ENCODE data around the gene MARCHF9.

Gene MARCHF9

GRCh38 chr12:57740656-57741412 lies 14.1 kb upstream of the MARCHF9 start:
- DNase-seq (ENCODE audit: extremely low read depth, insufficient read length) = peak; percentile 72
- H3K27me3 ChIP-seq (replicated peaks; ENCODE audit: control insufficient read depth, insufficient read depth, low read length) = no peaks in the 10 kb centered on the region

DNA sequence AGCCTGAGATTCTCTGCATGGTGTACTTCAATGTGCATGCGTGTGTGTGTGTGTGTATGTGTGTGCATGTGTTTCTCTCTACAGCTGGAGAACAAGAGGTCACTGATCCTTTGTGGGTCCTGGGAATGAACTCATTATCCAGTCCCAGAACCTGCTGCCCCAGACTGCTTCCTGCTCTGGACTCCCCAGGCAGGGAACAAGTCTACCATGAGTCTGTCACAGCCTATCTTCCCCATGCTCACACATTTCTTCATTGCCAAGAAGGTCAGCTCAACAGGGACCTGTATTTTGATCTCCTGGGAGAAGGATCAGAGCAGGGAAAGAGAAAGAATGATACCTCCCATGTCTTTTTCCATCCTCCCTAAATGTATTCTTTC lies 13.5 kb upstream of the MARCHF9 start:
- no peak for DNase-seq (ENCODE audit: extremely low read depth, insufficient read length)
- H3K4me3 ChIP-seq (replicated peaks; ENCODE audit: low read depth, low read length) = peak overlapping the region; percentile 65
- peaks cover 4% of the 10 kb centered on the region for H3K36me3 ChIP-seq (ENCODE audit: control insufficient read depth, insufficient read depth, low read length)
- no peaks in the 10 kb centered on the region for H3K27me3 ChIP-seq (replicated peaks; ENCODE audit: control insufficient read depth, insufficient read depth, low read length)
- TF ChIP-seq, protein P1, sequence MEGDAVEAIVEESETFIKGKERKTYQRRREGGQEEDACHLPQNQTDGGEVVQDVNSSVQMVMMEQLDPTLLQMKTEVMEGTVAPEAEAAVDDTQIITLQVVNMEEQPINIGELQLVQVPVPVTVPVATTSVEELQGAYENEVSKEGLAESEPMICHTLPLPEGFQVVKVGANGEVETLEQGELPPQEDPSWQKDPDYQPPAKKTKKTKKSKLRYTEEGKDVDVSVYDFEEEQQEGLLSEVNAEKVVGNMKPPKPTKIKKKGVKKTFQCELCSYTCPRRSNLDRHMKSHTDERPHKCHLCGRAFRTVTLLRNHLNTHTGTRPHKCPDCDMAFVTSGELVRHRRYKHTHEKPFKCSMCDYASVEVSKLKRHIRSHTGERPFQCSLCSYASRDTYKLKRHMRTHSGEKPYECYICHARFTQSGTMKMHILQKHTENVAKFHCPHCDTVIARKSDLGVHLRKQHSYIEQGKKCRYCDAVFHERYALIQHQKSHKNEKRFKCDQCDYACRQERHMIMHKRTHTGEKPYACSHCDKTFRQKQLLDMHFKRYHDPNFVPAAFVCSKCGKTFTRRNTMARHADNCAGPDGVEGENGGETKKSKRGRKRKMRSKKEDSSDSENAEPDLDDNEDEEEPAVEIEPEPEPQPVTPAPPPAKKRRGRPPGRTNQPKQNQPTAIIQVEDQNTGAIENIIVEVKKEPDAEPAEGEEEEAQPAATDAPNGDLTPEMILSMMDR (IDR thresholded peaks at IDR 0.05; ENCODE audit: insufficient read depth, low read length, poor library complexity, severe bottlenecking) = no peak

More at GRCh38 chr12:57740656-57741412, 14.1 kb upstream of the MARCHF9 start:
- Histone ChIP-seq H3K36me3 (ENCODE audit: control insufficient read depth, insufficient read depth, low read length) (peaks cover 4% of the 10 kb centered on the region), H3K4me3 (replicated peaks; ENCODE audit: low read depth, low read length) (peak overlapping the region; percentile 65)
- TF ChIP-seq, protein P1 (IDR thresholded peaks at IDR 0.05; ENCODE audit: insufficient read depth, low read length, poor library complexity, severe bottlenecking) = no peak

DNA sequence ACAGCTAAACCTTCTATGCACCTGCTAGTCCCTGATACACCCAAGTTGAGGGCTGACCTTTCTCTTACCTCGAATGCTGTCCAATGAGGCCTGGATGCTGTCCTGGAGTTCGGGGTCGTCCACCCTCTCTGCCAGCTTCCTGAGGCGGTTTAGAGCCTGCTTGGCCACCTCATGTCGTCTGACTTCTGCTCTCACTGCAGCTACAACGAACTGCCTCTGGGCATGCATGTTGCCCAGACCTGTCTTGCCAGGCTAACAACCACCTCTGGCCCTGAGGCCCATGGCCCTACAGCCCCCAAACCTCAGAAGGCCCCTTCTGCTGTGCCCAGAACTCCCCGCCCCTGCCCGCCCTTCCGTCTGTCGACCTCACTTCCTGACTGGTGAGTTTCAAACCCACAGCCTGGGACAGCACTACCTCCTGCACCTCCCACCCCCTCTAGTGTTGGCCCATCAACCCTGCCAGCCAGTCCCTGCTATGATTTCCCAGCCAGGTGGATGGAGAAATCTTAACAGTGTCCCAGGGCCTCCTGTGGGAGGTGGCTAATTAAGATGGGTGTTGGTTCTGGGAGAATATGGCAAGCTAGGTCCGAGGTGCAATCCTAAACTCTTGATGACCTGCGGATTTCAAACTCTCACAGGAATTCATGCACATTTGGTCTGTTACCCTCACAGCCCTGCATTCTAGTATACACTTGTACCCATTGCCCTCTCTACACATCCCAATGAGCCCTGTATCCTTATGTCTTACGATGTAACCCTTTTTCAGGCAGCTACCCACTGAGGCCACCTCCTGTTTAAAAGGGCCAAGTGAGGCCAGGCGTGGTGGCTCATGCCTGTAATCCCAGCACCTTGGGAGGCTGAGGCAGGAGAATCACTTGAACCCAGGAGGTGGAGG lies 12.8 kb upstream of the MARCHF9 start:
- Histone ChIP-seq H3K27me3 (replicated peaks; ENCODE audit: control insufficient read depth, insufficient read depth, low read length) (no peaks in the 10 kb centered on the region), H3K36me3 (ENCODE audit: control insufficient read depth, insufficient read depth, low read length) (peaks cover 4% of the 10 kb centered on the region), H3K4me3 (replicated peaks; ENCODE audit: low read depth, low read length) (peak overlapping the region; percentile 65)
- DNase-seq (ENCODE audit: extremely low read depth, insufficient read length) = peak; percentile 72
- TF ChIP-seq, protein P1 (IDR thresholded peaks at IDR 0.05; ENCODE audit: insufficient read depth, low read length, poor library complexity, severe bottlenecking) = peak; percentile 79

- no peaks in the 10 kb centered on the region for H3K27me3 ChIP-seq (replicated peaks; ENCODE audit: control insufficient read depth, insufficient read depth, low read length)
These were observed 11.1 kb upstream of the MARCHF9 start for GRCh38 chr12:57743769-57744168.

DNA sequence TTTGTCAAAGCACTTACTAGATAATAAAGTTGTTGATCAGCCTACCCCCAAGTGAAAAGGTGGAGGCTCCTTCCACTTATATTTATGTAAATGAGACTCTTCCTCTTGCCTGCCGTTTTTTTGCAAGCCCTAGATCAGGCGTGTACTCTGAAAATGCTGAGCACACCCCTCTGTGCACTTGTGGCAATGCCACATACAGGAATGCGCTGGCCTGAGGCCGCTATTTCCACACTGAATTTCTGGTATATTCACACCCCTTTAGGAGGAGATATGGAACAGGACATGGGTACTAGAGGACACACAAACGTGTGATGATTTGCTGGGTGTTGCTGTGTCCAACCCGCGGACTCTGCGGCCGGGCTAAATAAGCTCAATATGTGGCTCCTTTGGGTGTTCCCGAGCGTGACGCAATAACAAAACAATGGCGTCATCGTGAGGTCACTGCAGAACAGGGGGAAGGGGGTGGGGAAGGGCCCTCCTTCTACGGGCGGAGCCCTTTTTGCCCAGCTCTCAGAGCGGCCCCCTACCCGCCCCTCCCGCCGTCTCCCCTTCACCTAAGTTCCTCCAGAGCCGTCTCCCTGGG lies 10.6 kb upstream of the MARCHF9 start:
- peak overlapping the region; percentile 96 for H3K4me3 ChIP-seq (replicated peaks; ENCODE audit: low read depth, low read length)
- TF ChIP-seq, protein P1 (IDR thresholded peaks at IDR 0.05; ENCODE audit: insufficient read depth, low read length, poor library complexity, severe bottlenecking) = no peak
- no peaks in the 10 kb centered on the region for H3K27me3 ChIP-seq (replicated peaks; ENCODE audit: control insufficient read depth, insufficient read depth, low read length)
- H3K36me3 ChIP-seq (ENCODE audit: control insufficient read depth, insufficient read depth, low read length) = peaks cover 9% of the 10 kb centered on the region
- DNase-seq (ENCODE audit: extremely low read depth, insufficient read length) = no peak

More at GRCh38 chr12:57743769-57744168, 11.1 kb upstream of the MARCHF9 start:
- H3K36me3 ChIP-seq (ENCODE audit: control insufficient read depth, insufficient read depth, low read length) = peaks cover 6% of the 10 kb centered on the region
- peak overlapping the region; percentile 96; the same call in 1 of the 2 replicates for H3K4me3 ChIP-seq (replicated peaks; ENCODE audit: low read depth, low read length)
- TF ChIP-seq, protein P1 (IDR thresholded peaks at IDR 0.05; ENCODE audit: insufficient read depth, low read length, poor library complexity, severe bottlenecking) = no peak
- no peak for DNase-seq (ENCODE audit: extremely low read depth, insufficient read length)

Data from GM06990 (cell line).